ENCODE data around the gene WDR35.
"Not testable (repeated sequence)": the region's sequence is repeated elsewhere in the genome, so short reads cannot be mapped to it uniquely, and the experiment has no call there.

Gene WDR35

DNA sequence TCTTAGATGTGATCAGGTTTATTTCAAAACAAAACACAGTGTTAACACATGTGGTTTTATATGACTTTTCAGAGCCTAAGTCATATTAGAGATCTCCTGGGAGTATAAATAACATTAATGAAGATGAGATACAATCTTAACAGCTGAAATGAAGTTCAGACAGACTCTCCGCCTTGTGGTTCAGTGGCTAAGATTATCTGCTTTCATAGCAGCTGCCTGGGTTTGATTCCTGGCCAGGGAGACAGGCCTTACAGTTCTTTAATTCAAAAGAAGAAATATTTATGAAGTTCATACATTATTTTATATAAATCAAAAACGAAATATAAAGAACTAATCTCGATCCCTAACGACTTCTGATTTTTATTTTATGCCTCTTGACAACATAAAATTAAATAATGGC lies 52.9 kb downstream of the WDR35 start:
- Histone ChIP-seq H3K9me3 (no peaks in the 10 kb centered on the region), H3K27ac (no peak overlapping the region), H3K4me3 (ENCODE audit: low read depth in 1 of 2, low read length in 1 of 2) (no peak overlapping the region), H3K4me1 (ENCODE audit: control insufficient read depth in 1 of 2, insufficient read depth in 1 of 2, low read depth in 1 of 2, low read length in 1 of 2) (no peaks in the 10 kb centered on the region), H3K27me3 (no peaks in the 10 kb centered on the region), H3K36me3 (no peaks in the 10 kb centered on the region)
- TF ChIP-seq, protein P1, sequence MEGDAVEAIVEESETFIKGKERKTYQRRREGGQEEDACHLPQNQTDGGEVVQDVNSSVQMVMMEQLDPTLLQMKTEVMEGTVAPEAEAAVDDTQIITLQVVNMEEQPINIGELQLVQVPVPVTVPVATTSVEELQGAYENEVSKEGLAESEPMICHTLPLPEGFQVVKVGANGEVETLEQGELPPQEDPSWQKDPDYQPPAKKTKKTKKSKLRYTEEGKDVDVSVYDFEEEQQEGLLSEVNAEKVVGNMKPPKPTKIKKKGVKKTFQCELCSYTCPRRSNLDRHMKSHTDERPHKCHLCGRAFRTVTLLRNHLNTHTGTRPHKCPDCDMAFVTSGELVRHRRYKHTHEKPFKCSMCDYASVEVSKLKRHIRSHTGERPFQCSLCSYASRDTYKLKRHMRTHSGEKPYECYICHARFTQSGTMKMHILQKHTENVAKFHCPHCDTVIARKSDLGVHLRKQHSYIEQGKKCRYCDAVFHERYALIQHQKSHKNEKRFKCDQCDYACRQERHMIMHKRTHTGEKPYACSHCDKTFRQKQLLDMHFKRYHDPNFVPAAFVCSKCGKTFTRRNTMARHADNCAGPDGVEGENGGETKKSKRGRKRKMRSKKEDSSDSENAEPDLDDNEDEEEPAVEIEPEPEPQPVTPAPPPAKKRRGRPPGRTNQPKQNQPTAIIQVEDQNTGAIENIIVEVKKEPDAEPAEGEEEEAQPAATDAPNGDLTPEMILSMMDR (IDR thresholded peaks at IDR 0.05), result no peak

DNA sequence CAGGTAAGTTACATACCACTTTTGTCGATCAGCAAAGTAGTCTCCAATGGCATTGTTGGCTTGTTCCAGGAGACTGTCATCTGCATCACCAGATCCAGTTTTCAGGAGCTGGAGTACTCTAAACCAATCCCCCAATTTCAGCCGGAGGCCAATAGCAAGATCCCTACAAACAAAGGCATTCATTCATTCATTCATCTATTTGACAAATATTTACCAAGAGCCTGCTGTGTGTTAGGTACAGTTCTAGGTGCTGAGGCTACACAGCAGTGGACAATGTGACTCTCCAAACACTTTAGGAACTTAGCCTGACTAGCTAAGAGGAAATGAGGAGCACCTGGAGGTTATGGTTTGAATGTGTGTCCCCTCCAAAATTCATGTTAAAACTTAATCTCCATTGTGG lies 53.7 kb downstream of the WDR35 start:
- no peaks in the 10 kb centered on the region for H3K27me3 ChIP-seq
- TF ChIP-seq, protein P1 (IDR thresholded peaks at IDR 0.05), result no peak
- H3K4me3 ChIP-seq (ENCODE audit: low read depth in 1 of 2, low read length in 1 of 2), result no peak overlapping the region
- no peak overlapping the region for H3K27ac ChIP-seq
- H3K36me3 ChIP-seq, result no peaks in the 10 kb centered on the region
- no peaks in the 10 kb centered on the region for H3K4me1 ChIP-seq (ENCODE audit: control insufficient read depth in 1 of 2, insufficient read depth in 1 of 2, low read depth in 1 of 2, low read length in 1 of 2)
- H3K9me3 ChIP-seq, result no peaks in the 10 kb centered on the region

DNA sequence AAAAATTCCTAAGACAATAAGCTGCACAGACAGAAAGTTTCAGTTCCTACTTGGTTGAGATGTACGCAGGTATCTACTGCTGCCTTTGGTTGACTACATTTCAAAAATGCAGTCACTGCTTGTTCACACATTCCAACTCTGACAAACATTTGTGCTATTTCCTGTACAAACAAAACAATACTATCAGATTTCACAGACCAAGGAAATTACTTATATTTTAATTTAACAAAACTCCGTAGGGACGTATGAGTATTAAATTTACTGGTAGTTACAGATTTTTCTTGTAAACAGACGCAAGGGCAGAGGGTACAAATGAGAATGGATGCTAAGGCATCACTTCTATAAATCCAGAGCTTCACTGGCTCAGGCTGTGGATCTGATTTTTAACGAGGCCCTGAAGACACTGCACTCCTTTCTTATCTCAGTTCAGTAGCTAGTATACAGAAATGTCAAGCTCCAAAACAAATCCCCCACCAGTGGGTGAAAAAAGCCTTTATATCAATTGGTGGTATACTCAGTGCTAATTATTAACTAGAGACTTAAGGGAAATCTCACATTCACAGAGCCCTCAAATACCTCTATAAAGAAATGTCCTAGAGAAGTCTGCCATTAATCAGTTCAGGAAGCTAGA lies 56.4 kb downstream of the WDR35 start:
- H3K27ac ChIP-seq, result no peak overlapping the region
- H3K4me1 ChIP-seq (ENCODE audit: control insufficient read depth in 1 of 2, insufficient read depth in 1 of 2, low read depth in 1 of 2, low read length in 1 of 2), result no peaks in the 10 kb centered on the region
- TF ChIP-seq, protein P1 (IDR thresholded peaks at IDR 0.05), result no peak
- H3K4me3 ChIP-seq (ENCODE audit: low read depth in 1 of 2, low read length in 1 of 2), result no peak overlapping the region
- H3K9me3 ChIP-seq, result peaks cover 6% of the 10 kb centered on the region
- H3K36me3 ChIP-seq, result no peaks in the 10 kb centered on the region
- H3K27me3 ChIP-seq, result no peaks in the 10 kb centered on the region

DNA sequence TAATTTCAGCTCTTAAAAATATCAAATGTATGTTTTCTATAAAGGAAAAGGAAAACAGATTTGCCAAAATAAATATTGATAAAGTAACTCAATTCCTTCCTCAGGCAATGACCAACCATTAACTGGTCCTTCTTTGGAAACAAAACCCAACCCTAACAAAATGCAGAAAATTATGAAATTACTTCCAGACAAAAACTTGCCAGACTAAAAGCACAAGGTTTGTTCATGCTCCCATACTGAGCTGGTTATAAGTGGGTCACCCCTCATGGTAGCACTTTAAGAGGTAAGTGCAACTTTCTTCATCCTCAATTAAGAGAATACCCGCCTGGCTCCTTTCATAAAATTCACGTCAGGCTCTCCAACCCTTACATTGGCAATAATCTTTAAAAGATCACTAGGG lies 57.0 kb downstream of the WDR35 start:
- H3K4me1 ChIP-seq (ENCODE audit: control insufficient read depth in 1 of 2, insufficient read depth in 1 of 2, low read depth in 1 of 2, low read length in 1 of 2), result no peaks in the 10 kb centered on the region
- H3K27ac ChIP-seq, result no peak overlapping the region
- H3K4me3 ChIP-seq (ENCODE audit: low read depth in 1 of 2, low read length in 1 of 2), result no peak overlapping the region
- TF ChIP-seq, protein P1 (IDR thresholded peaks at IDR 0.05), result no peak
- no peaks in the 10 kb centered on the region for H3K36me3 ChIP-seq
- no peaks in the 10 kb centered on the region for H3K27me3 ChIP-seq
- H3K9me3 ChIP-seq, result peaks cover 10% of the 10 kb centered on the region

DNA sequence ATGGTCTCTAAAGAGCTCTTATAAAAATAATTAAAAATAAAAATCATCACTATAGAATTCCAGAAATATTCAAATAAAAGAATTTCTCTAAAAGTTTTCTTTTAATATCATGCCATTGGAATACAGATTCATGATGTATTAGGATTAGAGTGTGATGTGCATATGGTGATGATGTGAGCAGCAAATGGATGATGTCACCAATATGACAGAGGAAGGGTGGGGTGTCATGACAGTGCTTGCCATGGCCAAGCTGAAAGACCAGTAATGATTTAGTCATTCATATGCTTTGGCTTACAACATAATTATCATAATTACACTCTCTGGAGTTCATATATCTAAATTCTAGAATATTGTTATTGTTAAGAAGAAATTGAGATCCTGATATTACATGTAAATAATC lies 60.7 kb downstream of the WDR35 start:
- TF ChIP-seq, protein P1 (IDR thresholded peaks at IDR 0.05), result no peak
- Histone ChIP-seq H3K27me3 (no peaks in the 10 kb centered on the region), H3K36me3 (no peaks in the 10 kb centered on the region), H3K27ac (no peak overlapping the region), H3K9me3 (peaks cover 18% of the 10 kb centered on the region), H3K4me1 (ENCODE audit: control insufficient read depth in 1 of 2, insufficient read depth in 1 of 2, low read depth in 1 of 2, low read length in 1 of 2) (no peaks in the 10 kb centered on the region), H3K4me3 (ENCODE audit: low read depth in 1 of 2, low read length in 1 of 2) (no peak overlapping the region)

DNA sequence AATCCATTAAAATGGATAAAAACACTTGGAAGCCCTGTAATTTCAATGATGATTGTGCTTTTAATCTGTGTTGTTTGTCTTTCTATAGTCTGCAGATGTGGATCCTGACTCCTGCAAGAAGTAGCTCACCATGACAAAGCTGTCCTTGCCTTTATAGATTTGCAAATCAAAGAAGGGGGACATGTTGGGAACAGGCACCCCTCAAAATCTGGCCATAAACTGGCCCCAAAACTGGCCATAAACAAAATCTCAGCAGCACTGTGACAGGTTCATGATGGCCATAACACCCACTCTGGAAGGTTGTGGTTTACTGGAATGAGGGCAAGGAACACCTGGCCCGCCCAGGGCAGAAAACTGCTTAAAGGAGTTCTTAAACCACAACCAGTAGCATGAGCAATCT lies 62.1 kb downstream of the WDR35 start:
- not testable (repeated sequence) for H3K27ac ChIP-seq; H3K4me1 ChIP-seq (ENCODE audit: control insufficient read depth in 1 of 2, insufficient read depth in 1 of 2, low read depth in 1 of 2, low read length in 1 of 2); H3K36me3 ChIP-seq; H3K27me3 ChIP-seq; H3K4me3 ChIP-seq (ENCODE audit: low read depth in 1 of 2, low read length in 1 of 2)
- peaks cover 18% of the 10 kb centered on the region for H3K9me3 ChIP-seq

DNA sequence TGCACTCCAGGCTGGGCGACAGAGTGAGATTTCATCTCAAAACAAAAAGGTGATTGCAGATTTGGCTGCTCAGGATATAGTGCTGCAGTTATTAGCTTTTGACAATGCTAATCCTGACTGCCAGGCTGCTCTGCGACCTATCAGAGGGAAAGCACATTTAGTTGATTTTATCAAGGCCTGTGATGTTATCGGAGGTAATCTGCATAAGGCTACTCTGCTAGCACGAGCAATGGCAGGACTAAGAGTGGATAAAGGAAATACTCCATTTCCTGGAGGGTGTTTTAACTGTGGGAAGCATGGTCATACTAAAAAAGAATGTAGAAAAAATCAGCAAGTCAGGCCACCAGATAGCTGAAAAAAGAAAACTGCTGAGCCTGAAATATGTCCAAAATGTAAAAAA lies 65.4 kb downstream of the WDR35 start:
- not testable (repeated sequence) for H3K4me3 ChIP-seq (ENCODE audit: low read depth in 1 of 2, low read length in 1 of 2); H3K27me3 ChIP-seq; H3K36me3 ChIP-seq; H3K4me1 ChIP-seq (ENCODE audit: control insufficient read depth in 1 of 2, insufficient read depth in 1 of 2, low read depth in 1 of 2, low read length in 1 of 2); H3K27ac ChIP-seq
- H3K9me3 ChIP-seq, result peaks cover 16% of the 10 kb centered on the region

DNA sequence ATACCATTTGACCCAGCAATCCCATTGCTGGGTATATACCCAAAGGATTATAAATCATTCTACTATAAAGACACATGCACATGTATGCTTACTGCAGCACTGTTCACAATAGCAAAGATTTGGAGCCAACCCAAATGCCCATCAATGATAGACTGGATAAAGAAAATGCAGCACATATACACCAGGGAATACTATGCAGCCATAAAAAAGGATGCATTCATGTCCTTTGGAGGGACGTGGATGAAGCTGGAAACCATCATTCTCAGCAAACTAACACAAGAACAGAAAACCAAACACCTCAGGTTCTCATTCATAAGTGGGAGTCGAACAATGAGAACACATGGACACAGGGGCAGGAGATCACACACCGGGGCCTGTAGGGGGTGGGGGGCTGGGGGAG lies 67.7 kb downstream of the WDR35 start:
- H3K4me3 ChIP-seq (ENCODE audit: low read depth in 1 of 2, low read length in 1 of 2); H3K27me3 ChIP-seq; H3K4me1 ChIP-seq (ENCODE audit: control insufficient read depth in 1 of 2, insufficient read depth in 1 of 2, low read depth in 1 of 2, low read length in 1 of 2); H3K9me3 ChIP-seq; H3K27ac ChIP-seq; H3K36me3 ChIP-seq: not testable (repeated sequence)
